Measurements from ENCODE around the gene SLC10A7.

Gene SLC10A7

GRCh38 chr4:146520896-146521540, 722 bp downstream of the SLC10A7 start:
- peaks cover 13% of the 10 kb centered on the region for H3K4me1 Mint-ChIP-seq
- H3K4me3 Mint-ChIP-seq, result no peak overlapping the region
- no peak for TF ChIP-seq CTCF (IDR thresholded peaks at IDR 0.05)
- no peaks in the 10 kb centered on the region for H3K9me3 Mint-ChIP-seq
- H3K27ac Mint-ChIP-seq, result no peak overlapping the region
- peaks cover 14% of the 10 kb centered on the region for H3K27me3 Mint-ChIP-seq (ENCODE audit: low read depth, poor library complexity)
- H3K36me3 Mint-ChIP-seq (ENCODE audit: low read depth), result no peaks in the 10 kb centered on the region
- peak; percentile 25 for DNase-seq

GRCh38 chr4:146514651-146515357, 6.9 kb downstream of the SLC10A7 start:
- H3K4me1 Mint-ChIP-seq, result no peaks in the 10 kb centered on the region
- H3K9me3 Mint-ChIP-seq, result no peaks in the 10 kb centered on the region
- no peak overlapping the region for H3K27ac Mint-ChIP-seq
- DNase-seq, result no peak
- no peaks in the 10 kb centered on the region for H3K36me3 Mint-ChIP-seq (ENCODE audit: low read depth)
- no peak overlapping the region for H3K4me3 Mint-ChIP-seq
- TF ChIP-seq CTCF (IDR thresholded peaks at IDR 0.05), result no peak
- H3K27me3 Mint-ChIP-seq (ENCODE audit: low read depth, poor library complexity), result peaks cover 3% of the 10 kb centered on the region

GRCh38 chr4:146513548-146513947, 8.2 kb downstream of the SLC10A7 start:
- Mint-ChIP-seq H3K27me3 (ENCODE audit: low read depth, poor library complexity) (no peaks in the 10 kb centered on the region), H3K4me3 (no peak overlapping the region), H3K36me3 (ENCODE audit: low read depth) (no peaks in the 10 kb centered on the region), H3K9me3 (no peaks in the 10 kb centered on the region), H3K27ac (no peak overlapping the region), H3K4me1 (no peaks in the 10 kb centered on the region)
- no peak for DNase-seq
- no peak for TF ChIP-seq CTCF (IDR thresholded peaks at IDR 0.05)

GRCh38 chr4:146511381-146511780, 10.4 kb downstream of the SLC10A7 start:
- DNase-seq, result no peak
- Mint-ChIP-seq H3K4me3 (no peak overlapping the region), H3K9me3 (no peaks in the 10 kb centered on the region), H3K4me1 (no peaks in the 10 kb centered on the region), H3K27me3 (ENCODE audit: low read depth, poor library complexity) (no peaks in the 10 kb centered on the region), H3K27ac (no peak overlapping the region), H3K36me3 (ENCODE audit: low read depth) (no peaks in the 10 kb centered on the region)
- no peak for TF ChIP-seq CTCF (IDR thresholded peaks at IDR 0.05)

DNA sequence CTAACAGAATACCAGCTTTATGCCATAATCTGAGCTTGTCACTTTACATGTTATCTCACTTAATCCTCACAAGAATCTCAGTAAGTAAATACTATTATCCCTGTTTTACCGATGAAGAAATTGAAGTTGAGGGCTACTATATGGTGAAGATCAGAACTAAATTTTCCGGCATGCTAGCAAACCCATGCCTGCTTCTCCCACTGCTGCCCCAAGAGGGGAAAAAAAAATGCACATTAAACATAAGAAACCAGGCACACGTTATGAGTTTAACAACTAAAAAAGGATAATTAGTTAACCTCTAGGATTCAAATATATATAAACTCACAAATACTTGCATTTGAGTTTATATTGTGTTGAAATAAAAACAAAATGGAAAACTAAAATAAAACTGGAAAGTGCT, 10.8 kb downstream of the SLC10A7 start:
- DNase-seq, result no peak
- TF ChIP-seq CTCF (IDR thresholded peaks at IDR 0.05), result peak; percentile 11
- no peaks in the 10 kb centered on the region for H3K9me3 Mint-ChIP-seq
- no peaks in the 10 kb centered on the region for H3K4me1 Mint-ChIP-seq
- H3K27me3 Mint-ChIP-seq (ENCODE audit: low read depth, poor library complexity), result no peaks in the 10 kb centered on the region
- H3K36me3 Mint-ChIP-seq (ENCODE audit: low read depth), result no peaks in the 10 kb centered on the region
- no peak overlapping the region for H3K27ac Mint-ChIP-seq
- no peak overlapping the region for H3K4me3 Mint-ChIP-seq
